ENCODE measurements around the gene LRMDA.

Gene LRMDA

DNA sequence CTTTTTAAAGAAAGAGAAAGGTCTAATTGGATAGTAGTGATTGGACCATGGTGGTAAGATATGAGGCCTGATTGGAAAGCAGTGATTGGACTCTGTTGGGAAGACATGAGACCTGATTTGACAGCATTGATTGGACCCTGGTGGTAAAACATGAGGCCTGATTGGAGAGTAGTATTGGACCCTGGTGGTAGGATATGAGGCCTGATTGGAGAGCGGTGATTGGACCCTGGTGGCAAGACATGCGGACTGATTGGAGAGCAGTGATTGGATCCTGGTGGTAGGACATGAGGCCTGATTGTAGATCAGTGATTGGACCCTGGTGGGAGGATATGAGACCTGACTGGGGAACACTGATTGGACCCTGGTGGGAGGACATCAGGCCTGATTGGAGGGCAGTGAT lies 444.3 kb downstream of the LRMDA start:
- DNase-seq (ENCODE audit: low spot score) = no peak

DNA sequence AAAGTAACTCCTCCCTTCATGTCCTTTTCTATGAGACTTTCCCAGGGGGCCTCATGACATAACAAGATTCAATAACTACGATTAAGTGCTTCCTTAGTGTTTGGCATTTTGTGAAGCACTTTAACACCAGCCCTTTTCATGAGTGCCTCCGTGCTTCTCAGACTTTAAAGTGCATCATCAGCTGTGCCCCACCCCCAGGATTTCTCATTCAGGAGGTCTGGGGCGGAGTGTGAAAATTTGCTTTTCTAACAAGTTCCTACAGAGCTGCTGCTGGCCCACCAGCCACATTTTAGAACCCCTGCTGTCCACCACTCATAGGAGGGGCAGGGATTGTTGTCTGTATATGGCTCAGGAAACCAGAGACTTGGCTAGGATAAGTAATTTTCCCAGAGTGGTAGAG lies 445.3 kb downstream of the LRMDA start:
- no peak for DNase-seq (ENCODE audit: low spot score)

DNA sequence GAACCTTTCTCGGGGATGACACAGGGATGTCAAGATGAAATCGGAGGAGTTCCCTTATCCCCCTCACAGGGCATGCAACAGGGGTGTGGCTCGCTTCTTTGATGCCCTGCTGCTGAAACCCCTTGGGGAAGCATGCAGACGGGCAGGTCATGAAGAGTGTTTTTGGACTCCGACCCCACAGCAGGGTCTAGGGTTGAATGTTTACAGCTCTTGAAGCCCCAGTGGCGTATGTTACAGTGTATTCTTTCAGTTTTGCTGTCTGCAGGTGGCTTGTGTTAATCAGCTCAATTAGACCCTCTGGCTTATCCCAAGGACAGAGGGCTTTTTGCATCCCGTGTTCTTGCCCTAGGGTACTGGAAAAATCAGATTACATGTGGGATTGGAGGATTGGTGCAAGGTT lies 446.5 kb downstream of the LRMDA start:
- DNase-seq (ENCODE audit: low spot score) = no peak

DNA sequence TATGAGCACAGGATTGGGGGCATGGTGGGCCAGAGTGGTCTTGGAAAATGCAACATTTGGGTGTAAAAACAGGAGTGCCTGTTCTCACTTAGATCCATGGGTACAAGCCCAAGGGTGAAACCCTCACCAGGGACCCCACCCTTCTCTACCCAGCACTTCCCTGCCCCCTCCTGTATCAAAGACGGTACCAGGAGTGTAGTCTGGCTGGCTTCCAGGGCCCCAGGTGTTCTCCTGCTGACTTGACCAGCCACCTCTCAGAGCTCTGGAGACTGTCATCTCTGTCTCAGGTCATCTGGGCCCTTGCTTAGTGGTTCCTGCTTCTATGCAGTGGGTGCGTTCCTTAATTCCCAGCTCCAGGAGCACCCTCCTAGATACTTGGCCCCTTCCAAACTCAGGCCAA lies 447.2 kb downstream of the LRMDA start:
- no peak for DNase-seq (ENCODE audit: low spot score)

DNA sequence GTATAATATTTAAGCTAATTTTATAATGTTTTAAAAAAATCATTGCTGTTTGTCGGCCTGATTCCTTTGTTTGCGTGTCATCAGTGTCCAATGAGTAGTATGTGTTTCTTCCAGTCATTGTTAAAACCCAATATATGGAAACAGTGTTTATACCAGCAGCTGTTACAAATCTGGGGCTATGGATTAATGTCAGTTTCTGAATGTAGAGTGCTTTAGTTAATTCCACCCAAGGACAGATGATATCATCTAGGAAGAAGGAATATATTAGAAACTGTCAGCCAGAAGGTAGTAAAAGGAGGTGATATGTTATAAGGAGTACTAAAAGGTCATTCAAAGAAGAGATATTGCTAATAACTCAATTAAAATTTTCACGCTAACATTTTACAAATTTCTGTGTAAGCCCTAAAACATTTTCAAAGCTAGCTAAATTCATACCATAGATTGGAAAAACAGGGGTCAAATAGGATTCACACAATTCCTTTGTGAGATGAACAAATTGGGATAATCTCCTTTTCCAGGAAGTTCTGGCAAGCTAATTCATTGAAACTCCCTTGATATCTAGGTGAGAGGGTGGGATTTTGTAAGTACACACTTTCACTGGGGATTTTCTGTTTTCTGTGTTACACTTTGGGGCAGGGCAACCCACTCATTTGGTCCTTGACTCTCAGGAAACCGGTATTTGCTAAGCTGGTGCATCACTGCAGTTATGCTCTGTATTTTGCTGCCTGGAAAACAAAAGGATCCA lies 448.8 kb downstream of the LRMDA start:
- no peak for DNase-seq (ENCODE audit: low spot score)

DNA sequence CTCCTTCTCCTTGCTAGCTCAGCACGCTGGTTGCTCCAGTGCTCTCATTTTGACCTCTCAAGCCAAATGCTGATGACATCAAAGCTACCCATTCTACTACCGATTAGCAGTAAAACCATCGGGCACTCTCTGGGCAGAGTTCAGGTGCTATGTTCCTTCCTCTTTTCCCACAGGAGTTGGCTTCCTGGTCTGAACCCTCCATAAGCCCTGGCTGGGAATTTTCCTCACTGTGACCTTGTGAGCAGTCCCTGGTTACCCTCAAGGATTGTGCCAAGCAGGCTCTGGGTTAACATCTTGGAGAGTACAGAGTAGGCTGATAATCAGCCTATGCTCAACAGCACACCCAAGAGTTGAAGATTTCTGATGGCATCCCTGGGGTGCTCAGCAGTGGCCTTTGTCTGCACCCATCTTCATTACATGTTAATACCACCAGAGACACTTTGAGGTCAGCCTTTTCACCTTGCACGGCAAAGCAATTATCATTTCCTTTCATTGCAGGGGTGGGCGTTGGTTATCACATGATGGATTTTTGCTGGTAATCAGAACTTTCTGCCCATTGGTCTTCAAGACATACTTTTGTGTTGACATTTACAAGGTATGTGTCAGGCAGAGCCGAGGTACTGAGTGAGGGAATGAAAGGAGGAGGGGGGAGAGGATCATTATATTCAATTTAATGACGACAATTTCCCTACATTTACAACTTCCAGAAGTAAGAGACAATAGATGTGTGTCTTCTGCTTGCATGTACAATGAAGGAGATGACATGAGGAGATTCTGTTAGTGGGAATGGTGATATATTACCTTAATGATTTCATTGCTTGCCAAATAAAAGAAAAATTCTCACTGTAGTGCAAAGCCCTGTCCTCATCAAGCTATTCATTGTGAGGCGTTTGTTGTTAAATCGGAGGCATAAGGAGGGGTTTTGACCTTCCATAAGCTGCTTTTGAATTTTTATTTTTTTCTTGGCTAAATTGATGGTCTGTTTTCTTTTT lies 452.0 kb downstream of the LRMDA start:
- DNase-seq (ENCODE audit: low spot score) = no peak

DNA sequence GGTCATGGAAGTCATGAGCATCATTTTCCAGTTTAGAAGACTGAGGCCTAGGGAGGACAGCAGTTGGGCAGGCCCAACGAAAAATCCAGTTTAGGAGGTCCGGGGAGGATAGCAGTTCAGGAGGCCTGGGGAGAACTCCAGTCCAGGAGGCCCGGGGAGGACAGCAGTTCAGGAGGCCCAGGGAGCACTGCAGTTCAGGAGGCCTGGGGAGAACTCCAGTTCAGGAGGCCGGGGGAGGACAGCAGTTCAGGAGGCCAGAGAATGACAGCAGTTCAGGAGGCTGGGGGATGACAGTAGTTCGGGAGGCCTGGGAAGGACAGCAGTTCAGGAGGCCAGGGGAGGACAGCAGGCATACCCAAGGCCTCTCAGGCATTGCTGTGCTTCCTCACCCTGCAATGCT lies 453.4 kb downstream of the LRMDA start:
- no peak for DNase-seq (ENCODE audit: low spot score)

DNA sequence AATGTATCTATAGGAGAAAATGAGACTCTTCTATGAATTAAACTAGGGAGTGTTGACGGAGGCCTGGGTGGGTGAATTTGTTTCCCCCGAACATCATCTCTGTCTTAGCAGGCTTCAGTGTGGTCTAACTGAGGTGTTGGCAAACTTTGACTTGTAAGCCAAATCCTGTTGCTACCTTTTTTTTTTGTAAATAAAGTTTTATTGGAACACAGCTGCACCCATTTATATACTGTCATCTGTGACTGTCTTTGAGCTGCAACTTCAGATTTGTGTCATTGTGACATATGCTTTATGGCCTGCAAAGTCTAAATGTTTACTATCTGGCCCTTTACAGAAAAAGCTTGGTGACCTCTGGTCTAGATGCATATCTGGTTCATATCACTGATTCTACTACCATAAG lies 455.9 kb downstream of the LRMDA start:
- DNase-seq (ENCODE audit: low spot score) = no peak

DNA sequence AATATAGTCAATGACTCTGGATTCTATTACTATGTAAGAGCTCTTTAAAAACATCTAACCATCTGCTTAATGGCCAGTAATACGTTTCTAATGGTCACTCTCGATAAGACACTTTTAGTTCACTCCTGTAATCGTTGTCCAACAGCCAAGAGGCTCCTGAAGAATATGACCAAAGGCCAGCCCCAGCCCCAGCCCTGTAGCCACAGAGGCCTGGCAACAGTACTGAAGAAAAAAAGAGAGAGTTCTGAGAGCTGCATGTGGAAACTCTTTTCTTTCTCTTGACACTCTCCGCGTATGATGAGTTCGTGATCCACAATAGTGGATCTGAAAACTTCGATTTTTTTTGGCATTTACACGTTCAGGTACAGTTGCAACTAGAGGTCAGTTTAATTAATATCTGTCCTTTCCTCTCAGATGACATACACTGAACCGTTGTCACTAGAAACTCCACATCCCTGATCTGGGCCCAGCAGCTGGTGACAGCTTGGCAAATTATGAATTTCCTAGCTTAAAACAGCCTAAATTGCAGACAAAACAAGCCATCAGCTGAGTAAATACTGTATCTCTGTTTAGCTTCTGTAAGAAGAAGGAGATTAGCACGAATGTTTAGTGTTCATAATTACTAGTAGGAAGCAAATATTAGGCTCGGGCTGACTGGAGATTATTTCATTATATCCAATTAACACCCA lies 456.7 kb downstream of the LRMDA start:
- DNase-seq (ENCODE audit: low spot score) = no peak

DNA sequence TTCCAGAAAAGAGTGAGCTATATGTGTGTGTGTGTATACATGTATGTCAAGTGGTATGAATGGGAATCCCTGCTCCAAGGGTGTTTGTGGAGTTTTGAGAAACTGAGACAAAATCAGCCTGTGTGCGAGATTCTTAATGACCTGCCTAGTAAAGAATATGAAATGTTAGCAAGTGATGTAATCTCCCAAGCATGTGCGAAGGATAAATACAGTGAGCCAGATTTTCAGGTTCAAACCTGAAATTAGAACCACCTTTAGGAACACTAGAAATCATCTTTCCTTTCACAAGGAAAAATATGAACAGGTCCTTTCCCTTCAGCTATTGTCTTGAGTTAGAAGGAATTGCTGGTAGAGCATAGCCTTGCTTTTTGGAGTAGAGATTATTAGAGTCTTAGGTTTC lies 457.6 kb downstream of the LRMDA start:
- no peak for DNase-seq (ENCODE audit: low spot score)

DNA sequence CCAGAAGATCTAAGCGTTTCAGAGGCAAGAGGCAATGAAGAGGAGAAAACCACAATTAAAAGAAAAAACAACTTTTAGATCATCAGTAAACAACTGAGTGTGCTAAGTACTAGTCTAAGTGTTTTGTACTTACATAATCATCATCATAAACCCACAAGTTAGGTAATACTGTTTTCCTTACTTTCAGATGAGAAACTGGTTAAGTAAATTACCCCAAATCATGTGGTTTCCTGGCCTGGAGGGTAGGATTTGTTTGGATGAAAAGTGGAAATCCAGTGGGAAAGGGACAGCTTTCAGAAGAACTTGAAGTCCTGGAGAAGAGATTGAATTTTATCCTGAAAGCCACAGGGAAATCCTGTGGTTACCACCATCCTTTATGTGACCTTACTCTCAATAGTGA lies 463.3 kb downstream of the LRMDA start:
- no peak for DNase-seq (ENCODE audit: low spot score)

DNA sequence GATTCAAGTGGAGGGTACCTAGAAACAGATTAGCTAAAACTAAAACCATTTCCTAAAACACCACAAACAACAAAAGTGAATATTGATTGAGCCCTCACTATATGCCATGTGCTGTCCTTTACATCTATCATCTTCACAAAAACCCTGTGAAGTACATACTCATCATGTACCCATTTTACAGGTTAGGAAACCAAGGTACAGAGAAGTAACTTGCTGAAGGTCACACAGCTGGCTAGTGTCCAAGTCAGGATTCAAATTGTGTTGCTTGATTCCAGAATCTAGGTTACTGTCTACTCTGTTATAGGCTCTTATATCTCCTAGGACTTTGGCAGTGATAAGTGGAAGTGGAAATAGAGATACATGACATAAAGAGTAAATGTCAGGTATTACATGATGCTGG lies 463.8 kb downstream of the LRMDA start:
- no peak for DNase-seq (ENCODE audit: low spot score)

DNA sequence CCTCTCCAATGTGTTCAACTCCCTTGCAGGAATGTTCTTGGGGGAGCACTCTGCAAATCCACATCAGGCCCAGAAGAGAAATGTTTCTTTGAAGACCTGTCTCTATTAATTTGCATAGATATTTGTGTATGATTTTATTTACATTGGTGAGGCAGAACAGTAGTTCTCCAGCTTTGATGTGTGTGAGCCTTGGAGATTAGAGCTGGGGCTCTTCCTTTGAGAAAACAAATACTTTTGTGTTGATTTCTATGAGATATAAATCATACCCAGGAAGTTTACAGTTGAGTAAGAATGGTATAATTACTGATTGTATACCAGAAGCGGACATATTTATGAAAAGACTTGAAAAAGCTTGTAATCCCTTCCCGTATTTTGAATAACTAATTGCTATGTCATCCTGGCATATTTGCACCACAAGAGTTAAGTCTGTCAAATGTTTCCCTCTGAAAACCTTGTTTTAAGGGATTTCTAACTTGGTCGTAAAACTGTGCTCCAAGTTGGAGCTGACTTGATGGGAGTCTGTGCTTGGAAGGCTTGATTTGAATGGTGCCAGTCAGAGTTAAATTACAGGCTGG lies 468.5 kb downstream of the LRMDA start:
- DNase-seq (ENCODE audit: low spot score) = no peak

DNA sequence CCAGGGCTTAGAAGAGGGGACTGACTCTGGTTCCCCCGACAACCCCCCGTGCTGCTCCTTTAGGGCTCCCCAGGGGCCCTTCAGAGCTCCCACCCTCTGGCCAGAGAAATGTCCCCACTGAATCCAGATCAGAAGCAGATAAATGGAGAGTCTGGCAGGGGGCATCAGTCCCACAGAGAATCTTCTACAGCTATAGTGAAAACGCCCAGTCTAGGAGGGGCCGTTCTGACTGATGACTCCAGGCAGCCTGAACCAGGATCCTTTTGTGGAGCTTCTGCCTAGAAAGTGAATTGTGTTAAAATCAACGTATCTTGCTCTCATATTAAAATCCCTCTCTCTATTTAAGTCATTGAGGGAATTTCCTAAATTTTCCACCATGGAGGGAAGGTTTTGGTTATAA lies 471.4 kb downstream of the LRMDA start:
- no peak for DNase-seq (ENCODE audit: low spot score)

DNA sequence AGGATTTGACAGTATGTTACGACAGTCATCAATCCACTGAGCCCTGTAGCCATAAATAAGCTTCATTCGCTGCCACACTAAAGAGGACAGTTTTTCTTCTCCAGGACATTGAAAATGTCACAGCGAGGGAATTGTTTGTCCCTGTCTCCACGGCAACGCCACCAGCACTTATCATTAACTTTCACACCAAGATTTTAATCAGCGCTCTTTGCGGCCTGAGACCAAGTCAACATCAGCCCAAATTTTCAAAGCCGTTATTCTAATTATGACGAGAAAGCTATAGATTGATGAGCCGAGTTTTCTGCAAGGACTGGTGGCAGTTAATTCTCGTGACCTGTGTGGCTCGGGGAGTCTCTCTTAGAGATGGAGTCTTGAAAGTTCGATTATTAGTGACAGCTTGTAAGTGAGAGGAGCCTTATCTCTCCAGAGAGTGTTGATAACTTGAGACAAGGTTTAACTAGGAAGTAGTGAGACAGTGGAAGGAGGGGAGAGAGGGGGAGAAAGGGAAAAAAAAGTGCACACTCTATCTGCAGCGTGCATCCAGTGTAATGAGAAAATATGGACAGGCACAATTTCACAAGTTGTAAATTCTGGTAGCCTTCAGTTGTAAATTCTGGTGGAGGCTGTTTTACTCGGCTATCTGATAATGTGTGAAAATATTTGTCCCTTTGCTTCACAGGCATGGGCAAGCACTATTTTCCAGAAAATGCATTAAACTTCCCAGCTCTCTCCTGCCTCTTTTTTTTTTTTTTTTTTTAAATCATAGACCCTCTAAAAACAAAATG lies 473.3 kb downstream of the LRMDA start:
- no peak for DNase-seq (ENCODE audit: low spot score)

DNA sequence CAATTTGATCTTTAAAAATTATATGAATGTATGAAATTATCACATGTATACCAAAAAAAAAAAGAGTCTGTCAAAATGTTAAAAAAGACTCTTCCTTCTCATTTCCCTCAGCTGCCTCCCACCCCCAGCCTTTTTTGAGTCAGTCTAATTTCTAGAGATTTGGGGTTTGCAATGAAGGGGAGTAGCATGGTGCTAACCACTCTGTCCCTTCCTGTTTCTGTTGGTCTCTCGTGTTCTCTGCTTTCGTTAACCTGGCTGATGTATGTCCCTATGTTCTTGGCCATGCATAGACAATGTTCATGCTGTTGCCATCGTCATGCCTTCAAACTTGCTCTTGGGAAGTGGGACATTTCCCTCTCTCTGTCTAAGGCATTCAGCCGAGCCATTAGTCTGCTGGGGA lies 474.1 kb downstream of the LRMDA start:
- DNase-seq (ENCODE audit: low spot score) = no peak

DNA sequence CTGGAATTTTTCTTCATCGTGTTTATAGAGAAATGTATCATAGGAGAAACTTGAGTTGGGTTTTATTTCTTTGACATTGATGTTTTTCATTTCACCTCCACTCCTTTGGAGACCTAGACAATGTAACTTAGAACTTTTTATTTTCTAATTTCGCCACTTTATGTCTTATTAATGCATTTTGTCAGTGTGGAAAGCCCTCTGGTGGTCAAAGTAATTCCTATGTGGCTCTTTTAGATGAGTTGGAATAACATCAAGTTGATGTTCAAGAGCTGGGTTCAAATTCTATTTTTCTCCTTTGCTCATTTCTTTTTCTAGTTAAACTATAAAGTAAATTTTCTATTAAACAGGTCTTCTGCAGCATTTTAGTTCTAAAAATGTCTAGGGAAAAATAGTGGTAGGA lies 478.6 kb downstream of the LRMDA start:
- DNase-seq (ENCODE audit: low spot score) = no peak

DNA sequence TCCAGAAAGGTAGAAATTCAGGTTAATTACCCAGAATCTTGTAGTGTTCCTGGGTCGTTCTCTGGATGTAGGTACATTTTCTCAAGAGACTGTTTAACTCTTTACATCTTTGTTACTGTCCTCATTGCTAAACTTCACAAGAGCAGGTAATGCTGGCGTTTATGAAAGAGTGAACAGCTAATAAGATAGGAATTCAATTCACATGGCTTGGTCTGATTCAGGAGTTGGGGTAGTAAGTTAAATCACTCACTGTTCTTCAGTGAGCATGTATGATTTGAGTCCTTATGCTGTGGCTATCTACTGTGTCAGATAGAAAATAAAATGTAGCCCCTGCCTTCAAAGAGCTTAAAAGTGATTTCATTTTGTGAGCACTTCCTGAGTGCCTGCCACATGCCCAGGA lies 480.0 kb downstream of the LRMDA start:
- no peak for DNase-seq (ENCODE audit: low spot score)

DNA sequence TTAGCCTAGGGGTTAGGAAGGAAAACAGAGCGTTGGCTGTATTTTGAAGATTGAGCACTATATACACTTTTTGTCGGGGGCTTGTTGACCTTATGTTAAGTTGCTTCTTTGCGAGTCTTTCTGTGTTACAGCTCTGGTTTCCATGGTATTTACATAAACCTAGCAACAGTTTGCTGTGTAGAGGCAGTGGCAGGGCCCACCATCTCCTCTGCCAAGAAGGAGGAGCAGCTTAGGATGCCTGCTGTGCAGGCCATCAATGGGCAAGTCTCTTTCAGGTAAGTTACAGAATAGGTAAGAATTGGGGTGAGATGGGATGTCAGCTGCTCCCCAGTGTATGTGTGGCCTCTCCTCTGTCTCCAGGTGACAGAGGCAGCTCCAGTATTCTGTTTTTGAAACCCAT lies 485.5 kb downstream of the LRMDA start:
- DNase-seq (ENCODE audit: low spot score) = no peak

DNA sequence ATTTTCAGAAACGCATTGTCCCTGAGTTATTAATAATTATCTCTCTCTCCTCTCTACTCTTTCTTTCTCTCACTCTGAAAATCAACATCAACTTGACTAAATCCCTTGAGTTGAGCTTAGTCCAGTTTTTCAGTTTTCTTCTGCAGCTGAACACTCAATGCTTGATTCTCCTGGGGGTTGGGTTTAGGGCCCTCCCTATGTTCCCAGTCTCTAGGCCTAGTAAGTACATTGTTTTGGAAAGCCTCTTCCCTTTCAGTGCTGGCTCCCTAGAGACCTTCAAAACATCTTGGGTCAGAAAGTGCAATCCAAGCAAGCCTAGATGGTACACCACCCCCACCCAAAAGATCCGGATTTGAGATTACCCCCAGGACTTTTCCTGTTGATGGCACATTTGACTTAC lies 488.5 kb downstream of the LRMDA start:
- no peak for DNase-seq (ENCODE audit: low spot score)

DNA sequence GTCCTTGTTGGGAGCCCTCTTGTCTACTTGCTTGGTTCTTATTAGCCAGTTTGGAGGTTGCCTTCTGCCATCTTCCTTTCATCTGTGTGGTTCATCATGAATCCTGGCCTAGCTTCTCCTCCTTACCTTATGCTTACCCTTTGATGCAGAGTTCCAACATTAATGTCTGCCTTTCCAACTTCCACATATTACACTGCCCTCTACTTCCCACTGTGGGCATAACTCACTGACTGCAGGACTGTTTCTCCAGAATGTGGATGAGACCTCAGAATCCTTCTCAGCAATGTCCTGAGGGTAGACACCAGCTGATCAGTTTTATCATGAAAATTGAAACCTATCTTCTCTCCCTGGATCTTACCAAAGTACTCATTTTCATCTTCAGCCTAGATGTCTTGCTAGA lies 491.0 kb downstream of the LRMDA start:
- DNase-seq (ENCODE audit: low spot score) = no peak

Data from cerebellar cortex (tissue), 1 donor.